Measurements from ENCODE around the gene MUC22.
"Not testable (repeated sequence)": the region's sequence is repeated elsewhere in the genome, so short reads cannot be mapped to it uniquely, and the experiment has no call there.

MUC22 gene

DNA sequence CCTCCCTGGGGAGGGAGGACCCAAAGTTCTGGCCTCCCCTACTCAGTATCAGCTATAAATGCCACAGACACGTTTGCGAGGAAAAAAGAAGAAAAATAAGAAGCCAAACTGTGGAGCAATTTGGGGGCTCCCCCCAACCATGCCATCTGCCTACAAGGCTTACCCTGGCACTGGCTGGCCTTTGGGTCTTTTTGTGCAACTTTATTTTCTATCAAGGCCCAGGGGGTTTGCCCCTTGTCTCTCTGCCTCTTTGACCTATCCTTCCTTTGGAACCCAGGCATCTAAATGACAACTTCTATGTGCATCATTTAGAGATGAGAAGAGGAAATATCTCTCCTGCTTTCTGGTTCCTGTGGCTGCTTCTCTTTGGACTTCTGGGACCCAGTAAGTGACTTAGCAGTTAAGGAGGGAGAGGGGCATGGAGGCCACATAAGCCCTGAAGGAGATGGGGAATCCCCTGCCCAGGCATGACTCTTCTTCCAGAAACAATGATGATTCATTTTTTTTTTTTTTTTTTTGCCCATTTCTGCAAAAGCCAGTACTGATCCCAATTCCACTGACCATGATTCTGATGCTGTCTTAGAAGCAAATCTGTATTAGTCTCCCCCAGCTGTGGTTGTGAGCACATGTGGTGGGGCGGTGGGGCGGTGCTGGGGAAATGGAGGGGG, at the start of gene MUC22:
Gene MUC22 (plus strand): TSS at position 82 of the 668 bp plus-strand sequence. CDS start 233 bp downstream, at position 315.
- no peak for DNase-seq

DNA sequence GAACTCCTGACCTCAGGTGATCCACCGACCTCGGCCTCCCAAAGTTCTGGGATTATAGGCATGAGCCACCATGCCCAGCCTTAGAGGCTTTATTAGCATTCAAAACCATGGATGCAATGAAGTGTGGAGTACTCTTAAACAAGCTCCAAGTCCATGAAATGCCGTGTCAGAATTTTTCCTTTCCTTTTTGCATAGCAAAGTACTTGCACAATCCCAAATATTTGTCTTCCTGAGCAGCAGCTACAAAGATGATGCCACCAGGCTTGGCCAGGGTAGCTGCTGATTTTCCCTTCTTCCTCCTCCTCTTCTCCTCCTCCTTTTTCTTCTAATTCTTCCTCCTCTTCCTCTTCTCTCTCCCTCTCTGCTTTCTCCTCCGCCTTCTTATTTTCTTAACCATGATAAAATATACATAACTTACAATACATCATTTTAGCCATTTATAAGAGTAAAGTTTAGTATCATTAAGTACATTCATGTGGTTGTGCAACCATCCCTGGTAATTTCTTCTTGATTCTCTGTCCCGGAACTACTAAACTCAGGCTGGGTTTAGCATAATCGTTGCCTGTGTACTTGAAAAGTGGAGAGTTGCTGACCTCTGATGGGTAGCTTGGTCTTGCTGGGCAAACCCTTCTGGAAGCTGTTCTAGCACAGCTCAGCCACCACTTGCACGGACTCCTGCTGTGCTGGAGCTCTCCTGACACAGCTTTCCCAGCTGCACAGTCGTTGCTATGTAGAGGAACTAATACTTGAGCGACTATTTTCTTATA, 49.2 kb upstream of the MUC22 start:
- DNase-seq = no peak

DNA sequence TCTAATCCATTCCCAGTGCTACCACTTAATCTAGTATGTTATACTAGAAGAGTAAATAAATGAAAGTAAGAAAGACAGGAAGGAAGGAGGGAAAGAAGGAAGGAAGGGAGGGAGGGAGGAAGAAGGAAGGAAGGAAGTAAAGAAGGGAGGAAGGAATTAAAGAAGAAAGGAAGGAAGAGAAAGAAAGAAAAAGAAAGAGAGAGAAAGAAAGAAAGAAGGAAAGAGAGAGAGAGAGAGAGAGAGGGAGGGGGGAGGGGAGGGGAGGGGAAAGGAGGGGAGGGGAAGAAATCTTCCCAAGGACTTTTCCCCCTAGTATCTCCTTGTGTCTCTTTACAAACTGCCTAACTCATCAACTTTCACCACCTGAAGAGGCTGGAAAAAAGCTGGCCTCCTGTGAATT, 47.6 kb upstream of the MUC22 start:
- no peak for DNase-seq

DNA sequence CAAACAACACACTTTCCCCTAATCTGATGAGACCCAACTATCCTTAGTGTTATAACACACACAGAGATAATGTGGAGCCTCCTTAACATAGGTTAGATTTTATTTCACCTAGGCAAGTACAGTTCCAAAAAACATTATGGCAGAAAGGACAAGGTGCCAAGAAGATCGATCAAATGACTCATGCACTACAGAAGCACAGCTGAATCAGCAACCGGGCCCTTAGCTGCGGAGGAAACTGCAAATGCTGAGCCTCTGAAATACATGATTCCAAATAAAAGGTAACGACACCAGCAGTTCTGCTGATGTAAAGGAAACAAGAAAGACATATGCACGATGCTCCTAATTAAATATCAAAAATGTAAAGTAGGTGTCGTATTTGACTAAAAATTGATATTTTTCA, 46.6 kb upstream of the MUC22 start:
- no peak for DNase-seq

DNA sequence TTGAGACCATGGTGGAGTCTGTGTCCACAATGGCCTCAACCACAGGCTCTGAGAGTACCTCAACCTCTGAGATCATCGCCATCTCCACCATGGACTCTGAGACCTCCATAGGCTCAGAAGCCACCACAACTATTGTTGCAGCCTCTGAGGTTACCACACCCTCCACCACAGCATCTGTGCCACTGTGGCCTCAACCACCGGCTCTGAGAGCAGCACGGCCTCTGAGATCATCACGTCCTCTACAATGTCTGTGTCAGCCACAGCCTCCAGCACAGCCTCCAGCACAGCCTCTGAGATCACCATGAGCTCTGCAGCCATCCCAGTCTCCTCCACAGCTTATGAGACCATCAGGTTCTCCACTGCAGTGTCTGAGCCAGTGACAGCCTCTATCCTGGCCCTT, 46.2 kb upstream of the MUC22 start:
- no peak for DNase-seq

DNA sequence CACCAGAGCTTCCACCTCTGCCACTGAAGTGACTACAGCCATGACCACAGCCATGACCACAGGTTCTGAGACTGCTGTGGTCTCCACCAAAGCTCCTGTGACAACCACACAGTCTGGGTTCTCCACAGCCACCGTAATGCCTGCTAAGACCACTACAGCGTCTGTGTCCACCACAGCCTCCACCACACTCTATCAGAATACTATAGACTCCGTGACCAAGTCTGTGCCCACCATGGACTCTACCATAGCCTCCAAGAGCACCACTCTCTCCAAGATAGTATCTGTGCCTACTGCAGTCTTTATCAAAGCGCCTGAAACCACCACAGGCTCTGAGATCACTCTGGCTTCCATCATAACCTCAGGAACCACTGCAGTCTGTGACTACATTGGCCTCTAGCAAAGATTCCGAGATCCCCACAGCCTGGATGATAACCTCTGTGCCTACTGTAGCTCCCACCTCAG, 45.1 kb upstream of the MUC22 start:
- no peak for DNase-seq

DNA sequence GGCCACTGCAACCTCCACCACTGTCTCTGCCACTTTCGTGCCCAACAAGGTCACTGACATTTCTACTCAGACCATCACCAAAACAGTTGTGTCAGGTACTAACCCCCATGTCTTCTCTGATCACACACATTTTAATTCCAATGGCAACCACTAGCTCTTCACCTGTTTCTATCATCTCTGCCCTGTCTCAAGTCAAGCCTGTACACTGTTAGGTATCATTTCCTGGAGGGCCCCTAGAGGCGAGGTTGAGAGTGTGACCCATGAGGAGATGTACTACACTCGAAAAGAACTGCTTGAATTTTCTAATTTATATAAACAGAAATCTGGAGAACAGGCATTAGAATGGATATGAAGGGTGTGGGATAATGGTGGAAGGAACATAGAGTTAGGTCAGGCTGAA, 44.1 kb upstream of the MUC22 start:
- DNase-seq = no peak

DNA sequence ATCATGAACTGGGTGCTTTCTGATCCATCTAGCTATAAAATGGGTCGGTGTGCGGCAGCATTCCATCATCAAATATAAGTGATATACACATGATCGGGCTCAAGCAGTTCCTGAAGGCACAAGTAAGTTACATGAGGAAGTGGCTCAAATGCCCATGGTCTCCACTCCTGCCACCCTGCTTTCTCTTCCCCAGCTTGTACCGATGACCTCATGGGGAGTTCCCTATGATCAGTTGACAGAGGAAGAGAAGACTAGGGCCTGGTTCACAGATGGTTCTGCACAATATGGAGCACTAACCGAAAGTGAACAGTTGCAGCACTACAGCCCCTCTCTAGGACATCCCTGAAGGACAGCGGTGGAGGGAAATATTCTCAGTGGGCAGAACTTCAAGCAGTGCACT, 41.1 kb upstream of the MUC22 start:
- DNase-seq = not testable (repeated sequence)

DNA sequence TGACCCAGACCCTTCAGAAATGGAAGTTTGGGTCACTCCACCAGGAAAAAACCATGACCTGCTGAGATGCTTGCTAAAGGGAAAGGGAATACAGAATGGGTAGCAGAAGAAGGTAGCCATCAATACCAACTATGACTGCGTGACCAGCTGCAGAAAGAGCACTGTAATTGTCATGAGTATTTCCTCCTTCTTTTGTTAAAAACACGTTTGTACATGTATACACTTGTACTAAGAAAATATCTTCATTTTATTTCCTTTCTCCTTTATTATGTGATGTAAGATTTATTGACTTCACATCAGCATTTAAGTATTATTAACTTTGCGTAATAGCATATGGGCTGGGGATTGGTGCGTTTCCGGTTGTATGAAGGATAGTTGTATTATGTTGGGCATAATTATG, 39.3 kb upstream of the MUC22 start:
- DNase-seq = no peak

DNA sequence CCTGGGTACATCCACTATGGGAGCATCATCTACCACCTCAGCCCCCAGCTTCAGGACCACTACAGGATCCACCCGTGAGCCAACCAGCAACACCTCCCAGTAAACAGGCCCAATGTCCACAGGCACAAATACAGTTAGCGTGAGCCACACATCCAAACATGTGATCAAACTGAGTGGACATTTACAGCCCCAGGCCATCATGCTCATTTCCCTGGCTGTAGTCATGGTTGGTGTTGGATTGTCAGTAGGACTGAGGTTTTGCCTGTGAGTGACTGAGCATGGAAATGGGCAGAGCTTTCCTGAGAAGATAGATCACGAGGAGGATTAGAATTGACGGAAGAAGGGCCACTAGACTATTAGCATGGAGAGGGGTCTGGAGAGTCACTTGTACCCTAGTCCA, 37.5 kb upstream of the MUC22 start:
- no peak for DNase-seq

DNA sequence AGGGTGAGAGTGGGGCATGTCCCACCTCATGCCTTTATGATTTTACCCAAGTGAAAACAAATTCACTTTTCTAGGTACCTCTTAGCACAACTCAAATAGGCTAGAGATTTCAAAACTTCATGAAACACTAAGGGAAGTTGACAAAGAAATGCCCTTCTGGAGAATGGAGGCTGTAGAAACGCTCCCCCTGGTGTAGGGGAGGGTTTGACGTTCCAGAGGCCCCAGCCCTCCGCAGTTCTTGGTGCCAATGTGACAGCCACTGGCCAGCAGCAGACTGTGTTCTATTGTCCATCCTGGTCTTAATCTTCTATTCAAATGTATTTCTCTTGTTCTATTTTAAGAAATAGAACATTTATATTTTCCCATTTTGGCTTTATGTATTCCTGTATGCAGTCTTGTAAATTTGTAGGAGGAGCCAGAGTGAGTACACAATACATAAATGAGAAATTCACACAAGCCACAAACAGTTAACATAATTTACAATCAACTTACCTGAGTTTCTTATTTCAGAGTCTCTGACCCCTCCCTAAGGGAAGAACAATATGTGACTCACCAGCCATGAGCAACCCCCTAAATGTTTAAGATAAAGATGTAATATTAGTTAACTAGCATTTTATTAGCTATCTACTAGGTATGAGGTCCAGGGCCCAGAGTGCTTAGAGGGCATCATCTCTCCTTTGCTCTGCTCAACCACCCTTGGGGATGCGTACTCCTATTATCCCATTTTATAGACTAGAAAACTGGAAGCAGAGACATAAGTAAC, 35.6 kb upstream of the MUC22 start:
- no peak for DNase-seq

DNA sequence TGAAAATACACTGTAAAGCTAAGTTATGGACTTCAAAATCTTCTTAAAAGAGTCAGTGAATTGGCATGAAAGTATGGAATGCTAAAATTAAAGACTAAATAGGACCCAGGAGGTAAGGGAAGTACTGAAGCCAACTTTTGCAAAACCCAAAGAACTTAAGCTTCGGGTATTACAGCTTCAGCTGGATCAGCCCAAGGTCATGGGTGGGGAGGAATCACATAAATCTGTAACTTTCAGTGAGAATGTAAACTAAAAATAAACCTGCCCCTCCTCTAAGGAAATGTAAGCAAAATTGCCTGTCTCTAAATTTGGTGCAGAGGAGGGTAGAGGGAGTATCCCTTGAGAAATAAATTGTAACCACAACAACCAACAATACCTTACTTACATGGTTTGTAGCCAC, 31.1 kb upstream of the MUC22 start:
- DNase-seq = no peak

DNA sequence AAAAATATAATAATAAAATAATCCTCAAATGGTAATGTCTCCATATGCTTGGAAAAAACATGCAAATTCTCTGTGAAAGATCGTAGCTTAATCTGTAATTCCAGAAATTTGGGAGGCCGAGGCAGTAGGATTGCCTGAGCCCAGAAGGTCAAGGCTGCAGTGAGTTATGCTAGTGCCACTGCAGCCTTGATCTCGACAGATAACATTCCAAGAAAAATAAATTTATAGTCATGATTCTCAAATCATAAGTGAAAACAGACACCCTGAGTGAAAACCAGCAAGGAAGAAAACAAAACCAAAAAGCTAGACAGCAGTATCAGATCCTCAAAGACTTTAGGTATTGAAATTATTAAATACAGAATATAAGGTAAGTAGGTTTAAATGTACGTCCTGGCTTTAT, 30.6 kb upstream of the MUC22 start:
- DNase-seq = no peak

DNA sequence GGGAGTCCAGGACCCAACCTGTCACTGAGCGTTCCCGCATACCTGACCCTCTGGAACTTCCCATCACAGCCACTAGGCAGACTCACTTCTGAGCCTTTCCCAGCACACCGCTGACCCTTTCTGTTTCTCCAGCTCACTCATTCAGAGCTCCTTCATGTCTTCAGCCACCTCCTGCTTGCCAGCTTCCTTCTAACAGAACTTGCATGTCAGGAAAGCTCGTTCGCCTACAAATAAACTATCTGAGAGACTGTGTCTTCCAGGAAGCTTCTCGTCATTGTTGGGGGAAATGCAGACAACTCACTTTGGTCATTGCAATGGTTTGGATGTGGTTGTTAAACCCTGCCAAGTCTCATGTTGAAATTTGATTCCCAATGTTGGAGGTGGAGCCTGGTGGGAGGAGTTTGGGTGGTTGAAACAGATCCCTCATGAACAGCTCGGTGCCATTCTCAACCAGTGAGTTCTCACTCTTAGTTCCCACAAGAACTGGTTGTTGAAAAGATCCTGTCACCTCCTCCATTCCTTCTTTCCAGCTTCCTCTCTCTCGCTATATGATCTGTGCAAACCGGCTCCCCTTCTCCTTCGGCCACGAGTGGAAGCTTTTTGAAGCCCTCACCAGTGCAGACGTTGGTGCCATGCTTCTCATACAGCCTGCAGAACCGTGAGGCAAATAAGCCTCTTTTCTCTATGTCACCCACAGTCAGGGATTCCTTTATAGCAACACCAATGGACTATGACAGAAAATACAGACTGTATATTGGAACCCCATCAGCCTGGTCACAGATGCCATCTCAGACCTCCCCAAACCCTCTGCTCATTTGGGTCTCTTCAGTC, 28.1 kb upstream of the MUC22 start:
- DNase-seq = no peak

DNA sequence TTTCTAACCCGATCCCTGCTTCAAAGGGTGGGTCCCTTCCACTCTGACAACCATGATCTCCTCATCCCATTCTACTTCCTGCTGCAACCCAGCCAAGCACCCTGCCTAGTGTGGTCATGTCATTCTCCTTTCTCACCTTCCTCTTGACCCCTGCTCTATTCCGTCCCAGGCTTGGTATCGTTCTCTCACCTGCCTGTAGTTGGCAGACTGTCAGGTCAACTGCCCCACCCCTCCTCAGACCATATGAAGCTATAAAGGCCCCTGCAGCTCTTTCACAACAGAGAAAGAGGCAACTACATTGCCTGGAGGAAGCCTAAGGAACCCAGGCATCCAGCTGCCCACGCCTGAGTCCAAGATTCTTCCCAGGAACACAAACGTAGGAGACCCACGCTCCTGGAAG, 26.8 kb upstream of the MUC22 start, which contains the start of gene MUC21:
Gene MUC21 (plus strand): TSS at position 280 of the 400 bp plus-strand sequence. CDS start 241 bp downstream, outside the sequence.
- DNase-seq = no peak

DNA sequence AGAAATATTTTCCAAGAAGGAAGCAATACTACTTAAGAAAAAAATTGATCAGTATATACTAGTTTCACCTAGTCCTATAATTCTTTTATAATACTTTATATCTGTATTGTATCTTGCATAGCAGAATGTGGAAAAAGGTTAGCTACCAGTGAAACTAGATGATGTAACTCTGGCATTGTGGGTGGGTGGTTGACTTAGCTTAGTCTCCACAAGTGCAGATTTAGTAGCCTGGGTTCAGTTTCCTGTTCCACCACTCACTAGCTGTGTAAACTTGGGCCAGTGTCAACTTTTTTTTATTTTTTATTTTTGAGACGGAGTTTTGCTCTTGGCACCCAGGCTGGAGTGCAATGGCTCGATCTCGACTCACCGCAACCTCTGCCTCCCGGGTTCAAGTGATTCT, 24.8 kb upstream of the MUC22 start:
- no peak for DNase-seq

DNA sequence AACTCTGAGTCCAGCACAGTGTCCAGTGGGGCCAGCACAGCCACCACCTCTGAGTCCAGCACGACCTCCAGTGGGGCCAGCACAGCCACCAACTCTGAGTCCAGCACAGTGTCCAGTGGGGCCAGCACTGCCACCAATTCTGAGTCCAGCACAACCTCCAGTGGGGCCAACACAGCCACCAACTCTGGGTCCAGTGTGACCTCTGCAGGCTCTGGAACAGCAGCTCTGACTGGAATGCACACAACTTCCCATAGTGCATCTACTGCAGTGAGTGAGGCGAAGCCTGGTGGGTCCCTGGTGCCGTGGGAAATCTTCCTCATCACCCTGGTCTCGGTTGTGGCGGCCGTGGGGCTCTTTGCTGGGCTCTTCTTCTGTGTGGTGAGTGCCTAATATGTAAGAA, 23.0 kb upstream of the MUC22 start:
- no peak for DNase-seq

DNA sequence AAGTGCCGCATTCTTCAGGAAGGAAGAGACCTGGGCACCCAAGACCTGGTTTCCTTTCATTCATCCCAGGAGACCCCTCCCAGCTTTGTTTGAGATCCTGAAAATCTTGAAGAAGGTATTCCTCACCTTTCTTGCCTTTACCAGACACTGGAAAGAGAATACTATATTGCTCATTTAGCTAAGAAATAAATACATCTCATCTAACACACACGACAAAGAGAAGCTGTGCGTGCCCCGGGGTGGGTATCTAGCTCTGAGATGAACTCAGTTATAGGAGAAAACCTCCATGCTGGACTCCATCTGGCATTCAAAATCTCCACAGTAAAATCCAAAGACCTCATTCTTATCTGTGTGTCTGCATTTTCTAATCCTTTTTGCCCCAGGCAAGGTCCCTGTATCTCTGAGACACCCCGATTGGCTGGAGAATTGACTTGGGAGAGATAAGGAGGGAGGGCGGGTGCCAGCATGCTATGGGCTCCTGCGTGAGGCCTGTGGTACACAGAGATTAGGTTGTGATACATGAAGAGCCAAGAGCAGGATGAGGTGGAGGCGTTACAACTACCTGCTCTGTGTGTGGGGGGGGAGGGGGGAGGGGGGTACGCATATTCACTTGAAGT, 22.0 kb upstream of the MUC22 start:
- no peak for DNase-seq

DNA sequence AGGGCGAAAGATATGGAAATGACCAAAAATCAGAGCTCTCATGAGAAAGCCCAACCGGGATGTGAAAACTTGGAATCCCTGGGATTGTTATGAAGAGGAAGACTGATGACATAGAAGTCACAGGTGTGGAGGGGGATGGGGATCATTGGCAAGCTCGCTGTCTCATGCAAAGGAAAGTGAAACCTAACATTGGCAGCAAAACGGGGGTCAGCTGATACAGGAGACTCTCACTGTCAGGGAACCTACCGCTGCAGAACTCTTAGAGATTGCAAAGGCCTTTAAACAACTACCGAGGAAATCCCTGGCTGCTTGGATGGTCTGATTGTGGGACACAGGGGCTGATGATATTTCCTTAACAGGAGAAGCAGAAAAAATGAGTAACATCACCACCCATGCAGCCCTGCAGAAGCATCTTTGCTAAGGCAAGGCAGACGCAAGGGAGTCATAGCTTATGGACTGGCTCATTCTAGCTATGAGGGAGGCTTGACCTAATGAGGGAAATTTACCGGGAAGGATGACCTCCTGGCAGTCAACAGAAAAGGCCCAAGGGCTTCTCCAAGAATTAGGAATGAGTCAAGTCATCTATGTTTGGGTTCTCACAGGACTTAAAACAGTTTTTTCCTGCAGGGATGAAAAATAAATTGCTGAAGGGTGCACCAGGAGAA, 19.7 kb upstream of the MUC22 start:
- DNase-seq = no peak

DNA sequence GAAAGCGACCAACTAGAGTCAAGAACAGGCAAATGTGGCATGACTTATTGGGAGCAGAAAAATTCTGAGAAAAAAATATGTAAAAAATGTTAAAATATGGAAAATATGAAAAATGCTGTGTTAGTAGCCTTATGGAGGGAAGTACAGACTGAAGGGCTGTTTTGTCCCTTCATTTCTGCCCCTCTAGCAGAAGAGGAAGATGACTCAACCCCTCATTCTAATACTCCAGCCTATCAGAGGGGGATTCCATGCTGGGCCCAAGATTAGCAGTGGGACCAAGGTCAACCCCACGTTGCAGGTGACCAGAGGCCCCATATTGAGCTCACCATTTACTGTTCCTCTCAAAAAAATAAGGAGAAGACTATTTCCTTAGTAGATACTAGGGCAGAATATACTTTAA, 18.4 kb upstream of the MUC22 start:
- DNase-seq = no peak

DNA sequence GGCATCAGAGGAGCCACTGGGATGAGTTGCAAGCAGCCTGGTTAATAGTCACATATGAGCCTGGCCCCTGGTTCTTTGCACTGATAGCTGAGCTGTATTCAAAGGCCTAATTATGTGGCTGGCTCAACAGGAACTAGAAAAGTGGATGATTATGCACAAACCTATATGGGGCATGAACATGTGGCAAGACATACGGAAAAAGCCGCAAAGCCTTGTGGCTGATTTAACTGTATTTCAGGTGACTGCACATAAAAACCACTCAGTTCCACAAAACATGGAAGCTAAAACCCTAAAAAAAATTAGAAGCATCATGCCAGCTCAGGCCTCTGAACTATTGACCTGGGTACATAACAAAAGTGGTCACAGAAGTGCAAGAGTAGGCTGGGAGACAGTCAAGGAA, 13.0 kb upstream of the MUC22 start:
- no peak for DNase-seq

DNA sequence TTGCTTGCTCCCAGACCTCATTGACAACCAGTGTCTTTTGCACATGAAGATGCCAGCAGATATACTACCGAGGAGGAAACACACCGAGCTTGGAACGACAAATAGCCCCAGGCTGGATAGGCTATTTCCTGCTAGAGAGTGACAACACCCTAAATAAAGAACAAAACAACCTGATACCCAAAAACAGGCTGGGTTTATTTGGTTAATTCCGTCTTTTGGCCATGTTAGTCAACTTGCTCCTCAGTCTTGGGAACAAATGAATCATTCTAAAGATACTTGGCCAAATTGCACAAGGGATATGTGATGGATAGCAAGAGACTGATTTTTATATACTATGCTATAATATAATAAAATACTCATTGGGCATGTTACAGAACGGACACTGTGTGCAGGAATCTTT, 11.5 kb upstream of the MUC22 start:
- no peak for DNase-seq

Data from NCI-H2081 (cell line).